Measurements from ENCODE around the gene GAS2L2.

Gene GAS2L2
- 0 to 0.39 (median 0.09) reads per million in 3 donors for total RNA-seq

- Histone ChIP-seq H3K4me1 (ENCODE audit: control insufficient read depth, insufficient read depth, low read length, poor library complexity, severe bottlenecking) (no peaks in the 10 kb centered on the region), H3K4me3 (ENCODE audit: insufficient read depth, low read depth, low read length, poor library complexity, severe bottlenecking) (no peak within 1 kb of the TSS), H3K27ac (ENCODE audit: insufficient read depth, low read length, poor library complexity, severe bottlenecking) (no peak within 1 kb of the TSS), H3K27me3 (replicated peaks; ENCODE audit: control insufficient read depth, insufficient read depth, low read length, poor library complexity, severe bottlenecking) (peaks cover 20% of the 10 kb centered on the region), H3K36me3 (ENCODE audit: control insufficient read depth, insufficient read depth, low read length) (no peaks in the 10 kb centered on the region), H3K9me3 (ENCODE audit: control insufficient read depth, low read length) (no peaks in the 10 kb centered on the region)
- no peak for DNase-seq
Observed at GRCh38 chr17:35752945-35753764, at the start of gene GAS2L2. Gene GAS2L2, minus strand, starts transcription at chr17:35753239. Its CDS starts 389 bp downstream, at chr17:35752850.

GRCh38 chr17:35801583-35802224 is 48.7 kb upstream of the GAS2L2 start:
- no peaks in the 10 kb centered on the region for H3K36me3 ChIP-seq (ENCODE audit: control insufficient read depth, insufficient read depth, low read length)
- no peak overlapping the region for H3K27ac ChIP-seq (ENCODE audit: insufficient read depth, low read length, poor library complexity, severe bottlenecking)
- no peaks in the 10 kb centered on the region for H3K9me3 ChIP-seq (ENCODE audit: control insufficient read depth, low read length)
- DNase-seq: no peak
- no peaks in the 10 kb centered on the region for H3K27me3 ChIP-seq (replicated peaks; ENCODE audit: control insufficient read depth, insufficient read depth, low read length, poor library complexity, severe bottlenecking)
- H3K4me3 ChIP-seq (ENCODE audit: insufficient read depth, low read depth, low read length, poor library complexity, severe bottlenecking): no peak overlapping the region
- no peaks in the 10 kb centered on the region for H3K4me1 ChIP-seq (ENCODE audit: control insufficient read depth, insufficient read depth, low read length, poor library complexity, severe bottlenecking)

- no peak for DNase-seq
- no peak overlapping the region for H3K27ac ChIP-seq (ENCODE audit: insufficient read depth, low read length, poor library complexity, severe bottlenecking)
- no peaks in the 10 kb centered on the region for H3K9me3 ChIP-seq (ENCODE audit: control insufficient read depth, low read length)
- peaks cover 3% of the 10 kb centered on the region for H3K27me3 ChIP-seq (replicated peaks; ENCODE audit: control insufficient read depth, insufficient read depth, low read length, poor library complexity, severe bottlenecking)
- peaks cover 7% of the 10 kb centered on the region for H3K4me1 ChIP-seq (ENCODE audit: control insufficient read depth, insufficient read depth, low read length, poor library complexity, severe bottlenecking)
- H3K4me3 ChIP-seq (ENCODE audit: insufficient read depth, low read depth, low read length, poor library complexity, severe bottlenecking): no peak overlapping the region
- H3K36me3 ChIP-seq (ENCODE audit: control insufficient read depth, insufficient read depth, low read length): no peaks in the 10 kb centered on the region
Observed at GRCh38 chr17:35799942-35800341, 46.9 kb upstream of the GAS2L2 start.

GRCh38 chr17:35797918-35798317 is 44.9 kb upstream of the GAS2L2 start:
- H3K4me3 ChIP-seq (ENCODE audit: insufficient read depth, low read depth, low read length, poor library complexity, severe bottlenecking): no peak overlapping the region
- no peaks in the 10 kb centered on the region for H3K36me3 ChIP-seq (ENCODE audit: control insufficient read depth, insufficient read depth, low read length)
- peaks cover 9% of the 10 kb centered on the region for H3K27me3 ChIP-seq (replicated peaks; ENCODE audit: control insufficient read depth, insufficient read depth, low read length, poor library complexity, severe bottlenecking)
- H3K9me3 ChIP-seq (ENCODE audit: control insufficient read depth, low read length): no peaks in the 10 kb centered on the region
- no peak overlapping the region for H3K27ac ChIP-seq (ENCODE audit: insufficient read depth, low read length, poor library complexity, severe bottlenecking)
- peaks cover 10% of the 10 kb centered on the region for H3K4me1 ChIP-seq (ENCODE audit: control insufficient read depth, insufficient read depth, low read length, poor library complexity, severe bottlenecking)
- DNase-seq: no peak

- no peak for DNase-seq
- Histone ChIP-seq H3K9me3 (ENCODE audit: control insufficient read depth, low read length) (no peaks in the 10 kb centered on the region), H3K27ac (ENCODE audit: insufficient read depth, low read length, poor library complexity, severe bottlenecking) (no peak overlapping the region), H3K27me3 (replicated peaks; ENCODE audit: control insufficient read depth, insufficient read depth, low read length, poor library complexity, severe bottlenecking) (peaks cover 9% of the 10 kb centered on the region), H3K36me3 (ENCODE audit: control insufficient read depth, insufficient read depth, low read length) (no peaks in the 10 kb centered on the region), H3K4me3 (ENCODE audit: insufficient read depth, low read depth, low read length, poor library complexity, severe bottlenecking) (no peak overlapping the region), H3K4me1 (ENCODE audit: control insufficient read depth, insufficient read depth, low read length, poor library complexity, severe bottlenecking) (peaks cover 10% of the 10 kb centered on the region)
Observed at GRCh38 chr17:35797370-35797769, 44.3 kb upstream of the GAS2L2 start.

- Histone ChIP-seq H3K27me3 (replicated peaks; ENCODE audit: control insufficient read depth, insufficient read depth, low read length, poor library complexity, severe bottlenecking) (peaks cover 9% of the 10 kb centered on the region), H3K9me3 (ENCODE audit: control insufficient read depth, low read length) (no peaks in the 10 kb centered on the region), H3K4me1 (ENCODE audit: control insufficient read depth, insufficient read depth, low read length, poor library complexity, severe bottlenecking) (peaks cover 10% of the 10 kb centered on the region), H3K4me3 (ENCODE audit: insufficient read depth, low read depth, low read length, poor library complexity, severe bottlenecking) (no peak overlapping the region), H3K36me3 (ENCODE audit: control insufficient read depth, insufficient read depth, low read length) (no peaks in the 10 kb centered on the region), H3K27ac (ENCODE audit: insufficient read depth, low read length, poor library complexity, severe bottlenecking) (no peak overlapping the region)
- no peak for DNase-seq
Observed at GRCh38 chr17:35796942-35797341, 43.9 kb upstream of the GAS2L2 start.

GRCh38 chr17:35795871-35796265 is 42.8 kb upstream of the GAS2L2 start:
- H3K9me3 ChIP-seq (ENCODE audit: control insufficient read depth, low read length): no peaks in the 10 kb centered on the region
- H3K4me3 ChIP-seq (ENCODE audit: insufficient read depth, low read depth, low read length, poor library complexity, severe bottlenecking): peak overlapping the region; percentile 62
- H3K27me3 ChIP-seq (replicated peaks; ENCODE audit: control insufficient read depth, insufficient read depth, low read length, poor library complexity, severe bottlenecking): peaks cover 9% of the 10 kb centered on the region
- no peak overlapping the region for H3K27ac ChIP-seq (ENCODE audit: insufficient read depth, low read length, poor library complexity, severe bottlenecking)
- DNase-seq: no peak
- H3K4me1 ChIP-seq (ENCODE audit: control insufficient read depth, insufficient read depth, low read length, poor library complexity, severe bottlenecking): peaks cover 10% of the 10 kb centered on the region
- no peaks in the 10 kb centered on the region for H3K36me3 ChIP-seq (ENCODE audit: control insufficient read depth, insufficient read depth, low read length)

- no peak for DNase-seq
- no peak within 1 kb of the TSS for H3K27ac ChIP-seq (ENCODE audit: insufficient read depth, low read length, poor library complexity, severe bottlenecking)
- H3K27me3 ChIP-seq (replicated peaks; ENCODE audit: control insufficient read depth, insufficient read depth, low read length, poor library complexity, severe bottlenecking): peaks cover 9% of the 10 kb centered on the region
- no peaks in the 10 kb centered on the region for H3K9me3 ChIP-seq (ENCODE audit: control insufficient read depth, low read length)
- peak within 1 kb of the TSS; percentile 62 for H3K4me3 ChIP-seq (ENCODE audit: insufficient read depth, low read depth, low read length, poor library complexity, severe bottlenecking)
- no peaks in the 10 kb centered on the region for H3K36me3 ChIP-seq (ENCODE audit: control insufficient read depth, insufficient read depth, low read length)
- peaks cover 10% of the 10 kb centered on the region for H3K4me1 ChIP-seq (ENCODE audit: control insufficient read depth, insufficient read depth, low read length, poor library complexity, severe bottlenecking)
Observed at GRCh38 chr17:35795007-35795870, 42.2 kb upstream of the GAS2L2 start, which contains the start of gene MMP28. Gene MMP28, minus strand, starts transcription at chr17:35795641. Its CDS starts 264 bp downstream, at chr17:35795377.

GRCh38 chr17:35793257-35793656 is 40.2 kb upstream of the GAS2L2 start:
- DNase-seq: no peak
- Histone ChIP-seq H3K27ac (ENCODE audit: insufficient read depth, low read length, poor library complexity, severe bottlenecking) (no peak overlapping the region), H3K4me1 (ENCODE audit: control insufficient read depth, insufficient read depth, low read length, poor library complexity, severe bottlenecking) (peaks cover 10% of the 10 kb centered on the region), H3K4me3 (ENCODE audit: insufficient read depth, low read depth, low read length, poor library complexity, severe bottlenecking) (no peak overlapping the region), H3K36me3 (ENCODE audit: control insufficient read depth, insufficient read depth, low read length) (no peaks in the 10 kb centered on the region), H3K27me3 (replicated peaks; ENCODE audit: control insufficient read depth, insufficient read depth, low read length, poor library complexity, severe bottlenecking) (peaks cover 9% of the 10 kb centered on the region), H3K9me3 (ENCODE audit: control insufficient read depth, low read length) (no peaks in the 10 kb centered on the region)

All from effector memory CD4-positive, alpha-beta T cell (primary cell).